Naive thymus-derived CD8-positive, alpha-beta T cell (primary cell): ENCODE data around the gene KRR1. TPM values are rescaled to one million over a fixed set of nuclear protein-coding genes. Genes with fewer than 3 reads are reported as not detected.
A peak's percentile ranks its signal among the peaks of the same experiment; 100 is the strongest.

Experiments
- ATAC-seq, 2 donors: fragments of 150-1000 bp; cut with Tn5 transposase in 1 of 2; sonication (Bioruptor Pico), chemical (Tn5 transposase) in 1 of 2; 1 replicate in 1 of 2; 2 replicates in 1 of 2; pipeline ENCODE4 v1.10.0; 2021; ENCODE audit warnings: mild to moderate bottlenecking in 2 of 2, moderate library complexity in 2 of 2
- POLR2A ChIA-PET: fragments of 350-600 bp; sonication (Branson Sonifier 250); formaldehyde crosslinking; loops from one replicate; lab custom pipeline; 2021; ENCODE audit warnings: antibody characterized with exemption; lab: Charles Lee
- DNase-seq, 10 donors: peaks; one replicate each; pipeline versions ENCODE4 v3.0.0 to v3.0.0-alpha.2; 2020 to 2022
- H3K27ac Mint-ChIP-seq, 10 donors: one replicate each; pipeline ENCODE4 v1.8.0; 2020 to 2022; ENCODE audit warnings: mild to moderate bottlenecking in 10 of 10, mixed read lengths in 10 of 10, moderate library complexity in 4 of 10, inconsistent platforms in 1 of 10
- H3K27me3 Mint-ChIP-seq, 5 donors: one replicate each; pipeline ENCODE4 v1.8.0; 2021 to 2022; ENCODE audit warnings: mixed read lengths in 5 of 5
- H3K36me3 Mint-ChIP-seq, 3 donors: one replicate each; pipeline ENCODE4 v1.8.0; 2020 to 2022; ENCODE audit warnings: mixed read lengths in 3 of 3, mild to moderate bottlenecking in 2 of 3, inconsistent platforms in 1 of 3
- H3K4me1 Mint-ChIP-seq, 4 donors: one replicate each; pipeline ENCODE4 v1.8.0; 2021 to 2022; ENCODE audit warnings: mixed read lengths in 4 of 4
- H3K4me3 Mint-ChIP-seq, 10 donors: one replicate each; pipeline ENCODE4 v1.8.0; 2020 to 2022; ENCODE audit warnings: mild to moderate bottlenecking in 10 of 10, mixed read lengths in 10 of 10, moderate library complexity in 6 of 10, inconsistent platforms in 1 of 10
- H3K9me3 Mint-ChIP-seq, 9 donors: one replicate each; pipeline ENCODE4 v1.8.0; 2020 to 2022; ENCODE audit warnings: mixed read lengths in 9 of 9, mild to moderate bottlenecking in 3 of 9, inconsistent platforms in 1 of 9, moderate library complexity in 1 of 9
- polyA plus RNA-seq, 3 donors: library from polyadenylated mRNA; unstranded; fragments of 300-500 nt; fragmentation: Illumina TruSeq; gene quantifications; one replicate each; pipeline ENCODE4 v1.2.3, GENCODE V29; 2021
- total RNA-seq, 8 experiments: library from RNA in 2 of 8; stranded (reverse) in 2 of 8; gene quantifications; one replicate each; pipeline ENCODE4 v1.2.3 and lab custom pipeline; 2021 to 2026

The KRR1 gene
- total and polyA plus RNA-seq, 5 experiments from 2014 or later, result 64.8 to 80.4 (median 71.0) TPM

DNA sequence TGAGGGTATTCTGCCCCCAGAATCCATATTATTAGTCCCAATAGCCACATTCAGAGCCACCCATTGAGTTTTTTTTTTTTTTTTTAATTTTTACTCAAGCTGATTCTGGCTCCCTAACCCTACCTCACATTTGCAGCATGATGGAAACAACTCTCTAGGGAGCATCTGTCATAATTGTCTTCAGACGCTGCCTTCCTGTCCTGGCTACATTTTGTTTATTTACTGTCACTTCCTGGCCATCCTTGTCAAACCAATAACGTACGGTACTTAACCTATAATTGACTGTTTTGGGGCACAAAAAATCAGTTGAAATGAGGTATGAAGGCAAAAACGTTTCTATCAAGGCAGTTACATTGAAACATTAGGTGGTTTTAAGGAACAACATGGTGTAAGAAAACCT is 28.8 kb downstream of the KRR1 start:
- no peak for ATAC-seq
- H3K27ac Mint-ChIP-seq, result peak overlapping the region; percentile 75 to 99 (median 98)
- H3K27me3 Mint-ChIP-seq, result peaks cover 0 to 1% (median 0%) of the 10 kb centered on the region in 5 donors
- peaks cover 0 to 16% (median 0%) of the 10 kb centered on the region in 3 donors for H3K36me3 Mint-ChIP-seq
- POLR2A ChIA-PET, result interaction anchor here (0.6 to 1.9 kb wide), 3 partner anchors 29 to 549 kb away, joined by 3 to 7 read pairs (median 4); partner anchors contain the start of genes GLIPR1L2, KRR1 and PHLDA1
- peak overlapping the region; percentile 74 to 100 (median 98) for H3K4me3 Mint-ChIP-seq
- peaks cover 41 to 90% (median 71%) of the 10 kb centered on the region in 4 donors for H3K4me1 Mint-ChIP-seq
- DNase-seq, result peak in 2 of 10 donors; percentile 18 to 32
- no peaks in the 10 kb centered on the region for H3K9me3 Mint-ChIP-seq

DNA sequence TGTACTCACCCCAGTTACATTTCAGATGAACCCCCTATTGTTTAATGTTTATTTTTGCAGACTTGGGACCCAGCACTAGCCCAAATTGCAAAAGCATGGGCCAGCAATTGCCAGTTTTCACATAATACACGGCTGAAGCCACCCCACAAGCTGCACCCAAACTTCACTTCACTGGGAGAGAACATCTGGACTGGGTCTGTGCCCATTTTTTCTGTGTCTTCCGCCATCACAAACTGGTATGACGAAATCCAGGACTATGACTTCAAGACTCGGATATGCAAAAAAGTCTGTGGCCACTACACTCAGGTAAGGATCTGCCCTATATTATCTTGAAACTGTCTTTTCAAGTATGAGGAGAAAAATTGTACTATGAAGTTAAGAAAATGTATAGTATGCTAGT is 29.6 kb downstream of the KRR1 start:
- POLR2A ChIA-PET, result interaction anchor here (0.7 to 3.7 kb wide), 4 partner anchors 23 to 1282 kb away, joined by 4 to 27 read pairs (median 6); partner anchors contain the start of gene GLIPR1L2
- H3K4me1 Mint-ChIP-seq, result peaks cover 42 to 92% (median 76%) of the 10 kb centered on the region in 4 donors
- H3K4me3 Mint-ChIP-seq, result peak overlapping the region; percentile 74 to 100 (median 98)
- H3K27me3 Mint-ChIP-seq, result peaks cover 0 to 1% (median 0%) of the 10 kb centered on the region in 5 donors
- peaks cover 0 to 10% (median 0%) of the 10 kb centered on the region in 3 donors for H3K36me3 Mint-ChIP-seq
- peak overlapping the region; percentile 94 to 99 (median 99) for H3K27ac Mint-ChIP-seq
- ATAC-seq (no peak), DNase-seq (no peak)
- H3K9me3 Mint-ChIP-seq, result no peaks in the 10 kb centered on the region

GRCh38 chr12:75481013-75481705 is 30.2 kb downstream of the KRR1 start:
- peaks cover 0 to 1% (median 0%) of the 10 kb centered on the region in 5 donors for H3K27me3 Mint-ChIP-seq
- H3K27ac Mint-ChIP-seq, result peak overlapping the region; percentile 94 to 99 (median 99)
- H3K4me3 Mint-ChIP-seq, result peak overlapping the region; percentile 74 to 100 (median 98)
- POLR2A ChIA-PET, result interaction anchor here (0.7 to 3.7 kb wide), 8 partner anchors 24 to 1282 kb away, joined by 4 to 27 read pairs (median 6); partner anchors contain the start of genes GLIPR1L1, GLIPR1L2 and KRR1
- DNase-seq (no peak), ATAC-seq (peak; percentile 2 to 8)
- peaks cover 42 to 90% (median 76%) of the 10 kb centered on the region in 4 donors for H3K4me1 Mint-ChIP-seq
- no peaks in the 10 kb centered on the region for H3K9me3 Mint-ChIP-seq
- H3K36me3 Mint-ChIP-seq, result peaks cover 0 to 7% (median 0%) of the 10 kb centered on the region in 3 donors

- H3K4me1 Mint-ChIP-seq, result peaks cover 42 to 87% (median 74%) of the 10 kb centered on the region in 4 donors
- peak within 1 kb of the TSS; percentile 74 to 100 (median 98) for H3K4me3 Mint-ChIP-seq
- H3K27me3 Mint-ChIP-seq, result peaks cover 0 to 1% (median 0%) of the 10 kb centered on the region in 5 donors
- ATAC-seq, result peak; percentile 71 to 74
- peaks cover 0 to 7% (median 0%) of the 10 kb centered on the region in 3 donors for H3K36me3 Mint-ChIP-seq
- H3K27ac Mint-ChIP-seq, result peak within 1 kb of the TSS; percentile 94 to 99 (median 99)
- H3K9me3 Mint-ChIP-seq, result no peaks in the 10 kb centered on the region
- peak; percentile 22 to 82 (median 72) for DNase-seq
- POLR2A ChIA-PET, result interaction anchor here (0.5 to 3.7 kb wide), 8 partner anchors 9 to 592 kb away, joined by 3 to 27 read pairs (median 5); partner anchors contain the start of genes GLIPR1L1, GLIPR1L2 and KRR1
Measured at GRCh38 chr12:75480469-75480949, 30.9 kb downstream of the KRR1 start, which contains the start of gene GLIPR1. TSS of gene GLIPR1 (plus strand) at chr12:75480755. CDS start at chr12:75480881, 126 bp downstream.

DNA sequence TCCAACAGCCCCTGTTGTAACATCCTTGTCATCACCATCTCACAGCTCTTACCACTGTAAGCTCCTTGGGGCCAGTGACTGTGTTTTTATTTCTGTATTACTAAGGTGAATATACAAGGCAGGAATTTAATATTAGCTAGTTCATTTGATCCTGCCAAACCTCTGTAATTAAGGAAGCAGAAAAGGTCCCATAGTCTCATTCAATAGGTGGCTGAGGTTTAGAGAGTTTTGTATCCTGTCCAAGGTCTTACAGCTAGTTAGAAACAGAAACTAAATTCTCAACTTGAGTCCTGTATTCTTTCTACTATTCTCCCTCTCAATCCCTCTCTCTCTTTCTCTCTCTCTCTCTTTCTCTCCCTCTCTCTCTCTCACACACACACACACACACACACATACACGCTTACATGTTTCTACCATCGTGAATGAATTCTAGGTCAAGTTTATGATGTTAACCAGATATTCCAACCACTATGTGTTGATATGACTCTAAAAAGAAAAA is 31.4 kb downstream of the KRR1 start:
- peak overlapping the region; percentile 94 to 99 (median 99) for H3K27ac Mint-ChIP-seq
- H3K4me1 Mint-ChIP-seq, result peaks cover 40 to 84% (median 73%) of the 10 kb centered on the region in 4 donors
- POLR2A ChIA-PET, result interaction anchor here (0.5 to 3.7 kb wide), 6 partner anchors 9 to 146 kb away, joined by 3 to 27 read pairs (median 6); partner anchors contain the start of genes GLIPR1L1, GLIPR1L2 and KRR1
- H3K4me3 Mint-ChIP-seq, result peak overlapping the region; percentile 74 to 100 (median 98)
- ATAC-seq (peak; percentile 11 to 13), DNase-seq (peak in 1 of 10 donors; percentile 33)
- peaks cover 0 to 7% (median 0%) of the 10 kb centered on the region in 3 donors for H3K36me3 Mint-ChIP-seq
- H3K9me3 Mint-ChIP-seq, result no peaks in the 10 kb centered on the region
- peaks cover 0 to 1% (median 0%) of the 10 kb centered on the region in 5 donors for H3K27me3 Mint-ChIP-seq

DNA sequence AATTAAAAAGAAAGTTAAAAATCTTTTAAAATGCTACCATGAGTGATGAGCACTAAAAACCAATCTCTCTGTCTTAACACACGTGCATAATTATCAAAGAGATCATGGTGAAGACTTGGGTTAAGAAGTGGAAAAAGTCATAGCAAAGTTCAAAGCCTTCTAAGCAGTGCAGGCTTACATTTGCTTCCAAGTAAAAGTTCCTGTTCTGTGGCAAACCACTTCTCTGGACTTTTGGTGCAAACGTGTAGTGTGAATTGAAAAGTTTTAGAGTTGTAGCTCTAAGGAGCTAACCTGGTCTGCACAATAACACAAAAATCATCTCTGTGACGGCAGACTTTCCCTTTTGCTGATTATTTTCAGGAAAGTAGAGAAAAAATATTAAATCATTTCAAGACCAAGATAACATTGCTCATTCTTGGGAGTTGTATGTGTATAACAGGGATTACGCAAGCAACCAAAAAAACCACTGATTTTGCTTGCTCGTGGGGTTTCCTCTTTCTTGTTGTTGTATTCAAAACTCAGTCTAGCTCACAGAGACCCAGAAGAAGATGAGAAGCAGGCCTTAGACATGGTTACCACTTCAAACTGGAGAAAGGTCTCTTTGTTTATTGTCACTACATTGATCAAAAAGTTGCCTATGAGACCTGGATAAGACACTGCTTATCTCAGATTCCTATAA is 33.2 kb downstream of the KRR1 start:
- H3K36me3 Mint-ChIP-seq, result peaks cover 0 to 2% (median 0%) of the 10 kb centered on the region in 3 donors
- peaks cover 0 to 1% (median 0%) of the 10 kb centered on the region in 5 donors for H3K27me3 Mint-ChIP-seq
- peak overlapping the region; percentile 24 to 100 (median 52) for H3K4me3 Mint-ChIP-seq
- H3K9me3 Mint-ChIP-seq, result no peaks in the 10 kb centered on the region
- peaks cover 34 to 69% (median 58%) of the 10 kb centered on the region in 4 donors for H3K4me1 Mint-ChIP-seq
- POLR2A ChIA-PET, result interaction anchor here (1.0 to 3.7 kb wide), 3 partner anchors 10 to 87 kb away, joined by 3 to 27 read pairs (median 3); partner anchors contain the start of genes GLIPR1L2 and KRR1
- ATAC-seq, result peak; percentile 72 to 78
- H3K27ac Mint-ChIP-seq, result peak overlapping the region; percentile 94 to 99 (median 99)
- DNase-seq, result peak in 9 of 10 donors; percentile 35 to 90 (median 66)

DNA sequence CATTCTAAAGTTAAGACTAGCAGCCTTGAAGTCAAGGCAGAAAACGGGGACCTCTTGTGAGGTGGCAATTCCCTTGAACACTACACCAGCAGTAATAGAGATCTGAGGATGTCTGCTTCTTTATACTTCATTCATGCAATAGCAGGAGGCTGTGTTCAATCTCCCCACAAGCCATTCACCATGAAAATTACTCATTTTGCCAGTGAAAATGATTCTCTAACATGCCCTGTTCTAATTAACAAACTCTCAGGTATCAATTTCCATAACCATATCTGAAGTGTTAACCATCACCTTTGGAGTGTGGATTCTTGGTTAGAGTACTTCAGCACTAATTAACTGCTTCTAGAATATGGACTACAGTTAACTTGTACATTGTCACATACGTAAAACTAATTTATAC is 34.3 kb downstream of the KRR1 start:
- no peak for DNase-seq
- H3K4me3 Mint-ChIP-seq, result peak overlapping the region in 1 of 10 donors; percentile 25
- peak overlapping the region in 9 of 10 donors; percentile 22 to 99 (median 99) for H3K27ac Mint-ChIP-seq
- POLR2A ChIA-PET, result no interaction called here
- no peaks in the 10 kb centered on the region for H3K9me3 Mint-ChIP-seq
- ATAC-seq, result no peak
- no peaks in the 10 kb centered on the region for H3K36me3 Mint-ChIP-seq
- H3K27me3 Mint-ChIP-seq, result peaks cover 0 to 1% (median 0%) of the 10 kb centered on the region in 5 donors
- peaks cover 28 to 64% (median 47%) of the 10 kb centered on the region in 4 donors for H3K4me1 Mint-ChIP-seq

DNA sequence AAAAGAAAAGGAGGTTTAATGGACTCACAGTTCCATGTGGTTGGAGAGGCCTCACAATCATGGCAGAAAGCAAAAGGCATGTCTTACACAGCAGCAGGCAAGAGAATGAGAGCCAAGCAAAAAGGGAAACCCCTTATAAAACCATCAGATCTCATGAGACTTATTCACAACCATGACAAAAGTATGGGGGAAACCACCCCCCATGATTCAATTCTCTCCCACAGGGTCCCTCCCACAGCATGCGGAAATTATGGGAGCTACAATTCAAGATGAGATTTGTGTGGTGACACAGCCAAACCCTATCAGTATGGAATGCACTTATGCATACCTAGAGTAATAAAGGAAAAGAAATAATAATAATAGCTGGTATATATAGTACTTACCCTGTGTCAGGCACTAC is 35.3 kb downstream of the KRR1 start:
- Mint-ChIP-seq H3K27ac (peak overlapping the region in 5 of 10 donors; percentile 21 to 99 (median 92)), H3K9me3 (no peaks in the 10 kb centered on the region), H3K4me3 (no peak overlapping the region), H3K27me3 (peaks cover 0 to 1% (median 0%) of the 10 kb centered on the region in 5 donors), H3K36me3 (no peaks in the 10 kb centered on the region), H3K4me1 (peaks cover 20 to 62% (median 37%) of the 10 kb centered on the region in 4 donors)
- DNase-seq (no peak), ATAC-seq (no peak)
- POLR2A ChIA-PET, result no interaction called here

GRCh38 chr12:75474116-75474515 is 37.3 kb downstream of the KRR1 start:
- H3K36me3 Mint-ChIP-seq, result no peaks in the 10 kb centered on the region
- DNase-seq, result no peak
- H3K27me3 Mint-ChIP-seq, result no peaks in the 10 kb centered on the region
- peaks cover 5 to 53% (median 19%) of the 10 kb centered on the region in 4 donors for H3K4me1 Mint-ChIP-seq
- peak overlapping the region in 1 of 10 donors; percentile 9 for H3K27ac Mint-ChIP-seq
- no peak overlapping the region for H3K4me3 Mint-ChIP-seq
- H3K9me3 Mint-ChIP-seq, result no peaks in the 10 kb centered on the region
- POLR2A ChIA-PET, result interaction anchor here (0.7 kb wide), 1 partner anchor 10 kb away, joined by 3 read pairs; no protein-coding TSS in a partner anchor
- ATAC-seq, result no peak

- H3K9me3 Mint-ChIP-seq, result no peaks in the 10 kb centered on the region
Measured at GRCh38 chr12:75471902-75472890, 39.2 kb downstream of the KRR1 start.

DNA sequence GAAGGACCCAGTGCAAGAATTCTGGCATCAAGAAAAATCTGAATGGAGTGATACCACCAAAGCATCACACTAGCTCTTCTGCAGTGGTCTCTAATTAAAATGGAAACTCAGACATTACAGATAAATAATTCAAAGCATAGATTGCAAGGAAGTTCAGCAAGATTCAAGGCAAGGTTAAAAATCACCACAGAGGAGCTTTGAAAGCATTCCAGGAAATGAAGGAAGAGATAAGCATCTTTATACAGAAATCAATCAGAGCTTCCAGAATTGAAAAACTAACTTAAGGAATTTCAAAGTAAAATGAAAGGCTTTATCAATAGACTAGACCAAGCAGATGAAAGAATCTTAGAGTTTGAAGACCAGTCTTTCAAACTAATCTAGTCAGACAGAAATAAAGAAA is 51.2 kb downstream of the KRR1 start:
- DNase-seq (no peak), ATAC-seq (no peak)
- peaks cover 13 to 43% (median 27%) of the 10 kb centered on the region in 4 donors for H3K4me1 Mint-ChIP-seq
- H3K9me3 Mint-ChIP-seq, result peaks cover 0 to 8% (median 2%) of the 10 kb centered on the region in 9 donors
- no peaks in the 10 kb centered on the region for H3K36me3 Mint-ChIP-seq
- POLR2A ChIA-PET, result no interaction called here
- H3K27ac Mint-ChIP-seq, result peak overlapping the region in 1 of 10 donors; percentile 38
- H3K27me3 Mint-ChIP-seq, result no peaks in the 10 kb centered on the region
- no peak overlapping the region for H3K4me3 Mint-ChIP-seq

More at GRCh38 chr12:75471902-75472890, 39.2 kb downstream of the KRR1 start:
- DNase-seq (no peak), ATAC-seq (no peak)
- Mint-ChIP-seq H3K4me3 (no peak overlapping the region), H3K4me1 (peaks cover 2 to 34% (median 4%) of the 10 kb centered on the region in 4 donors), H3K27me3 (no peaks in the 10 kb centered on the region), H3K27ac (peak overlapping the region in 2 of 10 donors; percentile 47 to 70), H3K36me3 (no peaks in the 10 kb centered on the region)
- POLR2A ChIA-PET, result no interaction called here
